Neuronal stem cell (in vitro differentiated cells): ENCODE results near the gene PPM1L.

Source experiments
- DNase-seq: peaks from one replicate; pipeline ENCODE4 v3.0.0-alpha.2; 2013; ENCODE audit warnings: low spot score
- H2AFZ ChIP-seq: one replicate; pipeline ENCODE4 v1.6.1; 2013; ENCODE audit warnings: mild to moderate bottlenecking, low read length, inconsistent platforms
- H2AK5ac ChIP-seq: 2 replicates; pipeline ENCODE4 v1.6.1; 2013; ENCODE audit warnings: low read depth, mild to moderate bottlenecking, inconsistent platforms, low read length, moderate library complexity, mixed read lengths
- H2BK120ac ChIP-seq: 2 replicates; pipeline ENCODE4 v1.6.1; 2013; ENCODE audit warnings: low read depth, mild to moderate bottlenecking, inconsistent platforms, low read length, moderate library complexity, mixed read lengths
- H2BK12ac ChIP-seq: one replicate; pipeline ENCODE4 v1.6.1; 2013; ENCODE audit warnings: low read length, inconsistent platforms
- H2BK15ac ChIP-seq: 2 replicates; pipeline ENCODE4 v1.6.1; 2013; ENCODE audit warnings: mild to moderate bottlenecking, low read length, inconsistent platforms, mixed read lengths
- H2BK5ac ChIP-seq: one replicate; pipeline ENCODE4 v1.6.1; 2013; ENCODE audit warnings: inconsistent platforms, mild to moderate bottlenecking, low read length, moderate library complexity
- H3K14ac ChIP-seq: one replicate; pipeline ENCODE4 v1.6.1; 2013; ENCODE audit warnings: low read length, inconsistent platforms
- H3K18ac ChIP-seq: 2 replicates; pipeline ENCODE4 v1.6.1; 2013; ENCODE audit warnings: low read length, inconsistent platforms
- H3K23ac ChIP-seq: 2 replicates; pipeline ENCODE4 v1.6.1; 2013; ENCODE audit warnings: low read depth, mild to moderate bottlenecking, mixed read lengths, low read length, inconsistent platforms; ENCODE audit not compliant: poor library complexity
- H3K27ac ChIP-seq: replicated peaks from 3 replicates; pipeline ENCODE4 v1.5.1; 2013; ENCODE audit warnings: low read length, inconsistent platforms
- H3K27me3 ChIP-seq, 3 experiments: 2 replicates each; pipeline ENCODE4 v1.6.1; 2013; ENCODE audit warnings: low read length in 3 of 3, mild to moderate bottlenecking in 2 of 3, inconsistent platforms in 1 of 3, low read depth in 1 of 3, mixed read lengths in 1 of 3, moderate library complexity in 1 of 3; ENCODE audit not compliant: control insufficient read depth in 3 of 3, insufficient read depth in 3 of 3
- H3K36me3 ChIP-seq, 2 donors: replicated peaks in 1 of 2; 2 replicates each; pipeline ENCODE4 v1.6.1; 2013; ENCODE audit warnings: low read length in 2 of 2; ENCODE audit not compliant: control insufficient read depth in 2 of 2, insufficient read depth in 2 of 2
- H3K4ac ChIP-seq: 2 replicates; pipeline ENCODE4 v1.6.1; 2013; ENCODE audit warnings: inconsistent platforms, mild to moderate bottlenecking, low read length, moderate library complexity
- H3K4me1 ChIP-seq, 2 donors: 1 replicate in 1 of 2; 2 replicates in 1 of 2; pipeline ENCODE4 v1.6.1; 2013; ENCODE audit warnings: low read length in 2 of 2, low read depth in 1 of 2; ENCODE audit not compliant: control insufficient read depth in 2 of 2, insufficient read depth in 1 of 2
- H3K4me2 ChIP-seq: one replicate; pipeline ENCODE4 v1.6.1; 2013; ENCODE audit warnings: mild to moderate bottlenecking, low read length, inconsistent platforms; ENCODE audit not compliant: insufficient read depth, poor library complexity, severe bottlenecking
- H3K4me3 ChIP-seq, 2 donors: 2 replicates each; pipeline ENCODE4 v1.5.1; 2013; ENCODE audit warnings: low read length in 2 of 2, mild to moderate bottlenecking in 2 of 2, inconsistent platforms in 1 of 2, moderate library complexity in 1 of 2
- H3K79me1 ChIP-seq: one replicate; pipeline ENCODE4 v1.6.1; 2013; ENCODE audit warnings: low read depth, mild to moderate bottlenecking, inconsistent platforms, low read length, moderate library complexity
- H3K9ac ChIP-seq: one replicate; pipeline ENCODE4 v1.6.1; 2013; ENCODE audit warnings: mild to moderate bottlenecking, low read depth, low read length, inconsistent platforms; ENCODE audit not compliant: poor library complexity
- H3K9me3 ChIP-seq, 2 donors: replicated peaks in 1 of 2; 2 replicates each; pipeline versions ENCODE3 to v1.6.1; 2013; ENCODE audit warnings: low read length in 2 of 2, mild to moderate bottlenecking in 2 of 2, inconsistent platforms in 1 of 2, low read depth in 1 of 2, mixed read lengths in 1 of 2, moderate library complexity in 1 of 2; ENCODE audit not compliant: control insufficient read depth in 2 of 2, insufficient read depth in 1 of 2
- H4K8ac ChIP-seq: one replicate; pipeline ENCODE4 v1.6.1; 2013; ENCODE audit warnings: low read depth, mild to moderate bottlenecking, inconsistent platforms, low read length, moderate library complexity
- H4K91ac ChIP-seq: one replicate; pipeline ENCODE4 v1.6.1; 2013; ENCODE audit warnings: low read length, low read depth, mild to moderate bottlenecking, inconsistent platforms; ENCODE audit not compliant: poor library complexity
- WGBS, 2 donors: extraction: QIAGEN DNeasy Blood & Tissue Kit; methylation state at CpG; one replicate each; pipeline ENCODE4 v1.1.7; 2013; ENCODE audit warnings: missing lambda C conversion rate in 2 of 2, mixed read lengths in 1 of 2; ENCODE audit not compliant: insufficient read length in 2 of 2, insufficient replicate concordance in 1 of 2; ENCODE audit errors: extremely low coverage in 2 of 2; 5-methylcytosine and 5-hydroxymethylcytosine counted together

Gene PPM1L

DNA sequence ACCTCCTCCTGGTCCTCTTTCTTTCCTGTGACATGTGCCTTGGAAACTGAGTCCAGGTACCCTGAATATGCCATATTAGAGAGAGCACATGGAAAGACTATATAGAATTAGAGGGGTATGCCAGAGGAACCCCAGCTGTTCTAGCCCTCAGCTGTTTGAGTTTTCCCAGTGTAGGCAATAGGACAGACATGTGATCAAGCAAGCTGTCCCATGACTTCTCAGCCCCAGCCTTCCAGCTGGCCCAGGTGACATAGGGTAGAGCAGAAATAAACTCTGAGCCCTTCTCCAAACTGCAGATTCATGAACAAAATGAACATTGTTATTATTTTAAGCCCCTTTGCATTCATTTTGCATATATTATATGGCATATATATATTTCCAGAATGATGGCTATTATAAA lies 118.7 kb downstream of the PPM1L start:
- H4K8ac ChIP-seq = no peak overlapping the region
- H3K4me1 ChIP-seq = peaks cover 5 to 8% of the 10 kb centered on the region in 2 donors
- no peak overlapping the region for H3K27ac ChIP-seq
- H3K36me3 ChIP-seq = no peaks in the 10 kb centered on the region
- H3K9me3 ChIP-seq = no peaks in the 10 kb centered on the region
- no peak overlapping the region for H3K18ac ChIP-seq
- H2BK15ac ChIP-seq = no peak overlapping the region
- no peak overlapping the region for H3K9ac ChIP-seq
- no peak for DNase-seq
- H3K4me3 ChIP-seq = no peak overlapping the region
- no peak overlapping the region for H3K4ac ChIP-seq
- H2BK12ac ChIP-seq = no peak overlapping the region
- no peak overlapping the region for H2AFZ ChIP-seq
- H2BK5ac ChIP-seq = no peak overlapping the region
- no peaks in the 10 kb centered on the region for H3K27me3 ChIP-seq
- no peak overlapping the region for H2BK120ac ChIP-seq
- H4K91ac ChIP-seq = no peak overlapping the region
- H2AK5ac ChIP-seq = no peak overlapping the region
- H3K4me2 ChIP-seq = no peak overlapping the region
- H3K14ac ChIP-seq = no peak overlapping the region
- no peak overlapping the region for H3K23ac ChIP-seq
- H3K79me1 ChIP-seq = no peaks in the 10 kb centered on the region

DNA sequence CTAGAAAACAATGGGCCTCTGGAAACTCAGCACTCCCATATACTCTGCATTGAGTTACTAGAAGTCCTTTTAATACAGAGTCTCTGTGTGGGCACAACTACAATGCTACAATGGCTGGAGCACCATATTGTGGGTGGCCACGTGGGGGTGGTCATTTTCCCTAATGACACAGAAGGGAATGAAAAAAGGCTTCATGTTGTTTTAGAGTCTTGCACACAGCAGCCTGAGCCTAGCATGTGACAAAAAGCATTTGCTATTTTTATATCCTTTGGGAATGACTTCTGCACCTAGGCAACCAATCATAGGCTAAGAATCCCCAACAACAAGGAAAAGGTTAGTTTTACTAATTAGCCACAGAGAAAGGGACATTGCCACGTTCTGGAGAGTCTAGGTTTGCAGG lies 120.6 kb downstream of the PPM1L start:
- H2BK12ac ChIP-seq = no peak overlapping the region
- no CpG with 5 or more reads among the region's 2 CpGs for WGBS, 2 donors
- peaks cover 2 to 8% of the 10 kb centered on the region in 2 donors for H3K4me1 ChIP-seq
- H4K8ac ChIP-seq = no peak overlapping the region
- no peak overlapping the region for H2BK120ac ChIP-seq
- H2AK5ac ChIP-seq = no peak overlapping the region
- no peak overlapping the region for H3K18ac ChIP-seq
- H3K27ac ChIP-seq = no peak overlapping the region
- DNase-seq = no peak
- no peak overlapping the region for H3K14ac ChIP-seq
- no peaks in the 10 kb centered on the region for H3K36me3 ChIP-seq
- H3K4me2 ChIP-seq = no peak overlapping the region
- H3K4me3 ChIP-seq = no peak overlapping the region
- H3K27me3 ChIP-seq = no peaks in the 10 kb centered on the region
- no peak overlapping the region for H2BK5ac ChIP-seq
- no peak overlapping the region for H3K23ac ChIP-seq
- H3K9me3 ChIP-seq = no peaks in the 10 kb centered on the region
- no peak overlapping the region for H4K91ac ChIP-seq
- H3K4ac ChIP-seq = no peak overlapping the region
- no peak overlapping the region for H2BK15ac ChIP-seq
- H3K9ac ChIP-seq = no peak overlapping the region
- no peaks in the 10 kb centered on the region for H3K79me1 ChIP-seq
- no peak overlapping the region for H2AFZ ChIP-seq

DNA sequence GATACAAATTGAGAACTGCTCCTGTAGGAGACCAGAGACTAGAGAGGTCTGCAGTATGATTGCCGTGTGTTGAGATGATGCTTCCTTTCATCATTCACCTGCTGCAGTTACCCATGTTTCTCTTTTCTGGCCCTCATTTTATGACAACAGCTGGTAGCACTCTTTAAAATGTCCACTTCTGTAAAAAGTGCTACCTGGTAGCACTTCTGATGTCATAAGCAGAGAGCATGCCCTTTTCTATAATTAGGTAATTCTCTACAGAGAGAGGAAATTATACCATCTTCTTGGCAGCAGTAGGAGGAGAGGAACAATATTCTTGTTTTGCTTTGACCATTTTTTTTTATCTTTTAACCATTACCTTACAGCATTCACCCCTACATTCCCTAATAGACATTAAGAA lies 123.8 kb downstream of the PPM1L start:
- H2BK5ac ChIP-seq = no peak overlapping the region
- no peak overlapping the region for H3K23ac ChIP-seq
- H3K14ac ChIP-seq = no peak overlapping the region
- no peaks in the 10 kb centered on the region for H3K9me3 ChIP-seq
- H4K8ac ChIP-seq = no peak overlapping the region
- no peak overlapping the region for H2BK15ac ChIP-seq
- DNase-seq = no peak
- no CpG with 5 or more reads among the region's 1 CpG for WGBS, 2 donors
- no peaks in the 10 kb centered on the region for H3K79me1 ChIP-seq
- no peak overlapping the region for H2BK12ac ChIP-seq
- H3K18ac ChIP-seq = no peak overlapping the region
- H3K36me3 ChIP-seq = no peaks in the 10 kb centered on the region
- H2AK5ac ChIP-seq = no peak overlapping the region
- H3K27ac ChIP-seq = no peak overlapping the region
- no peak overlapping the region for H2AFZ ChIP-seq
- H3K4me2 ChIP-seq = no peak overlapping the region
- H4K91ac ChIP-seq = no peak overlapping the region
- peaks cover 2 to 8% of the 10 kb centered on the region in 2 donors for H3K4me1 ChIP-seq
- no peak overlapping the region for H2BK120ac ChIP-seq
- no peak overlapping the region for H3K9ac ChIP-seq
- no peaks in the 10 kb centered on the region for H3K27me3 ChIP-seq
- no peak overlapping the region for H3K4me3 ChIP-seq
- H3K4ac ChIP-seq = no peak overlapping the region

DNA sequence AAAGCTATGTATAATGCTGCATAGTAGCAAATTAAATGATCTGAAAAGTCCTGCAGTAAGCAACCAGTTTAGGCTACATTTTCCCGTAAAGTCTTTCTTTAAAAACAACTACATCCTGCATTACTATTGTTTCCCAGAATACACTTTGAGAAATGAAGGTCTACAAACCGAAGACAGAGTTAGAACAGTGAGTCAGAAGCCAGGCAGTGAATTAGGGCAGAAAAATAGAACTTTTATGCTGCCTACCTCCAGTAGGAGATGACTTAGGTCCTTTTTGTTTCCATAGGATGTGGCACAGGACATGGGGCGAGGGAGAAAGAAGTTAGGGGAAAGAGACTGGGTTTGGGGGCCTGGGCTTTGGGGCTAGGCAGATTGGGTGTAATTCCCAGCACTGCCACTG lies 127.3 kb downstream of the PPM1L start:
- Histone ChIP-seq H2BK120ac (no peak overlapping the region), H3K18ac (no peak overlapping the region), H3K36me3 (no peaks in the 10 kb centered on the region), H2AK5ac (no peak overlapping the region), H2BK15ac (no peak overlapping the region), H3K23ac (no peak overlapping the region), H2BK5ac (no peak overlapping the region), H3K4me2 (no peak overlapping the region), H3K27me3 (no peaks in the 10 kb centered on the region), H3K9me3 (peaks cover 0 to 4% of the 10 kb centered on the region in 2 donors), H2BK12ac (no peak overlapping the region), H3K79me1 (no peaks in the 10 kb centered on the region), H3K27ac (no peak overlapping the region), H3K4me3 (no peak overlapping the region), H3K4me1 (peaks cover 8% of the 10 kb centered on the region in 2 donors), H3K9ac (no peak overlapping the region), H3K4ac (no peak overlapping the region), H3K14ac (no peak overlapping the region), H4K8ac (no peak overlapping the region), H2AFZ (no peak overlapping the region), H4K91ac (no peak overlapping the region)
- WGBS, 2 donors = no CpG with 5 or more reads among the region's 3 CpGs
- no peak for DNase-seq
